Osteoblast (primary cell): ENCODE data around the gene FOXD2. TPM values are rescaled to one million over a fixed set of nuclear protein-coding genes. Genes with fewer than 3 reads are reported as not detected.
A peak's percentile ranks its signal among the peaks of the same experiment; 100 is the strongest.

ENCODE experiments used
- DNase-seq: peaks from one replicate; pipeline ENCODE4 v3.0.0; 2011; ENCODE audit warnings: low spot score, mixed read lengths; ENCODE audit not compliant: insufficient read length; ENCODE audit errors: missing footprints
- H2AFZ ChIP-seq: 2 replicates; pipeline ENCODE4 v1.6.0; 2011; ENCODE audit warnings: mild to moderate bottlenecking, low read length
- H3K27ac ChIP-seq: 2 replicates; pipeline ENCODE4 v1.5.1; 2011; ENCODE audit warnings: mild to moderate bottlenecking, low read depth, low read length, moderate library complexity
- H3K27me3 ChIP-seq: 2 replicates; pipeline ENCODE4 v1.6.0; 2012; ENCODE audit warnings: mild to moderate bottlenecking, control low read depth, inconsistent platforms, low read length, moderate library complexity; ENCODE audit not compliant: insufficient read depth
- H3K36me3 ChIP-seq: 2 replicates; pipeline ENCODE4 v1.5.1; 2011; ENCODE audit warnings: mild to moderate bottlenecking, low read length, control low read depth, moderate library complexity; ENCODE audit not compliant: insufficient read depth
- H3K4me1 ChIP-seq: 2 replicates; pipeline ENCODE4 v1.5.1; 2011; ENCODE audit warnings: mild to moderate bottlenecking, low read length, control low read depth, moderate library complexity; ENCODE audit not compliant: insufficient read depth
- H3K4me2 ChIP-seq: 2 replicates; pipeline ENCODE4 v1.6.0; 2011; ENCODE audit warnings: mild to moderate bottlenecking, low read length; ENCODE audit not compliant: insufficient read depth
- H3K4me3 ChIP-seq: fragments of 200-600 bp; sonication (generic); 3 replicates; pipeline ENCODE4 v1.5.1; 2012; ENCODE audit warnings: mild to moderate bottlenecking, low read length, inconsistent platforms; ENCODE audit not compliant: insufficient read depth
- H3K79me2 ChIP-seq: 2 replicates; pipeline ENCODE4 v1.6.0; 2012; ENCODE audit warnings: mild to moderate bottlenecking, low read length, control low read depth, inconsistent platforms; ENCODE audit not compliant: insufficient read depth
- H3K9me3 ChIP-seq: 2 replicates; pipeline ENCODE4 v1.5.1; 2011; ENCODE audit warnings: low read depth, low read length, control low read depth
- H4K20me1 ChIP-seq: 2 replicates; pipeline ENCODE4 v1.6.0; 2012; ENCODE audit warnings: mild to moderate bottlenecking, low read length, control low read depth; ENCODE audit not compliant: insufficient read depth
- CTCF ChIP-seq: IDR thresholded peaks from 2 replicates; pipeline ENCODE4 v1.5.1; 2011; ENCODE audit warnings: mild to moderate bottlenecking, low read depth, low read length, moderate library complexity; ENCODE audit errors: extremely low read depth
- total RNA-seq: library from RNA; depleted of rRNA; stranded (reverse); fragments of >200 nt; gene quantifications from 2 replicates; pipeline ENCODE4 v1.2.3, GENCODE V29; 2012

Gene FOXD2
- 0.59 and 0.72 TPM in 2 replicates for total RNA-seq

- Histone ChIP-seq H4K20me1 (no peaks in the 10 kb centered on the region), H3K27ac (peak within 1 kb of the TSS; percentile 33), H3K4me1 (peaks cover 15% of the 10 kb centered on the region), H3K79me2 (no peaks in the 10 kb centered on the region), H3K9me3 (no peaks in the 10 kb centered on the region), H3K4me2 (peak within 1 kb of the TSS; percentile 90), H3K36me3 (no peaks in the 10 kb centered on the region), H3K27me3 (peaks cover 35% of the 10 kb centered on the region), H2AFZ (peak within 1 kb of the TSS; percentile 98), H3K4me3 (peak within 1 kb of the TSS; percentile 78)
- peak; percentile 100 for DNase-seq
- TF ChIP-seq CTCF = peak; percentile 55
Observed at GRCh38 chr1:47437447-47438164, at the start of gene FOXD2. Gene FOXD2 (plus strand): TSS chr1:47438044. CDS start chr1:47438136, 92 bp downstream.

- H3K27me3 ChIP-seq = no peaks in the 10 kb centered on the region
- no peak for DNase-seq
- peaks cover 2% of the 10 kb centered on the region for H3K4me1 ChIP-seq
- no peak overlapping the region for H3K4me3 ChIP-seq
- H3K27ac ChIP-seq = no peak overlapping the region
- no peaks in the 10 kb centered on the region for H3K9me3 ChIP-seq
- no peak overlapping the region for H2AFZ ChIP-seq
- H3K79me2 ChIP-seq = no peaks in the 10 kb centered on the region
- no peaks in the 10 kb centered on the region for H3K36me3 ChIP-seq
- no peak overlapping the region for H3K4me2 ChIP-seq
- peak; percentile 87 for TF ChIP-seq CTCF
- peaks cover 5% of the 10 kb centered on the region for H4K20me1 ChIP-seq
Observed at GRCh38 chr1:47388891-47389238, 49.0 kb upstream of the FOXD2 start.

- no peak overlapping the region for H3K4me2 ChIP-seq
- H3K27me3 ChIP-seq = no peaks in the 10 kb centered on the region
- H3K36me3 ChIP-seq = no peaks in the 10 kb centered on the region
- H3K9me3 ChIP-seq = no peaks in the 10 kb centered on the region
- H4K20me1 ChIP-seq = peaks cover 5% of the 10 kb centered on the region
- no peak for TF ChIP-seq CTCF
- no peak overlapping the region for H2AFZ ChIP-seq
- H3K27ac ChIP-seq = no peak overlapping the region
- no peaks in the 10 kb centered on the region for H3K79me2 ChIP-seq
- H3K4me3 ChIP-seq = no peak overlapping the region
- DNase-seq = no peak
- peaks cover 2% of the 10 kb centered on the region for H3K4me1 ChIP-seq
Observed at GRCh38 chr1:47389731-47390130, 48.1 kb upstream of the FOXD2 start.

GRCh38 chr1:47390843-47391242 is 47.0 kb upstream of the FOXD2 start:
- no peak overlapping the region for H3K27ac ChIP-seq
- H3K4me1 ChIP-seq = peaks cover 2% of the 10 kb centered on the region
- no peak overlapping the region for H3K4me3 ChIP-seq
- no peak overlapping the region for H3K4me2 ChIP-seq
- H3K36me3 ChIP-seq = no peaks in the 10 kb centered on the region
- no peak for DNase-seq
- no peaks in the 10 kb centered on the region for H3K27me3 ChIP-seq
- no peaks in the 10 kb centered on the region for H3K9me3 ChIP-seq
- H2AFZ ChIP-seq = no peak overlapping the region
- peaks cover 5% of the 10 kb centered on the region for H4K20me1 ChIP-seq
- no peak for TF ChIP-seq CTCF
- H3K79me2 ChIP-seq = no peaks in the 10 kb centered on the region
